ENCODE measurements around the gene PTCH1.

GRCh38 chr9:95435074-95435728 lies 81.6 kb downstream of the PTCH1 start:
- TF ChIP-seq CTCF (IDR thresholded peaks at IDR 0.05) = no peak
- no peak for TF ChIP-seq POLR2A (IDR thresholded peaks at IDR 0.05)
